ENCODE data around the gene S100A3. TPM values are rescaled to one million over a fixed set of nuclear protein-coding genes. Genes with fewer than 3 reads are reported as not detected.
"Not testable (repeated sequence)": the region's sequence is repeated elsewhere in the genome, so short reads cannot be mapped to it uniquely, and the experiment has no call there.

S100A3 gene
- total RNA-seq, 1 experiment from 2014 or later: 12.0 TPM

GRCh38 chr1:153575081-153575491, 26.0 kb upstream of the S100A3 start:
- H3K27ac ChIP-seq (ENCODE audit: low read length); POLR2A ChIA-PET; in situ Hi-C loops (cut with HindIII; ENCODE audit: low pct_unique_long_range_greater_than_20kb, low sequenced_read_pairs); H3K4me1 ChIP-seq (ENCODE audit: control insufficient read depth, insufficient read depth, low read length); H3K9me3 ChIP-seq (ENCODE audit: control insufficient read depth, insufficient read depth, low read depth, low read length); ATAC-seq; DNase-seq (ENCODE audit: low read depth, low spot score); H3K36me3 ChIP-seq (ENCODE audit: control insufficient read depth, insufficient read depth, low read length); CTCF ChIA-PET; H3K4me3 ChIP-seq (ENCODE audit: low read depth in 2 of 2, low read length in 2 of 2); BruUV-seq (replicated peaks); H3K27me3 ChIP-seq (ENCODE audit: control insufficient read depth, insufficient read depth, low read length): not testable (repeated sequence)
- intact Hi-C loops (cut with micrococcal nuclease; ENCODE audit: unreplicated experiment): loop anchor here (10.0 kb wide), 1 partner anchor 80 kb away; the partner anchor contains the start of gene SNAPIN

DNA sequence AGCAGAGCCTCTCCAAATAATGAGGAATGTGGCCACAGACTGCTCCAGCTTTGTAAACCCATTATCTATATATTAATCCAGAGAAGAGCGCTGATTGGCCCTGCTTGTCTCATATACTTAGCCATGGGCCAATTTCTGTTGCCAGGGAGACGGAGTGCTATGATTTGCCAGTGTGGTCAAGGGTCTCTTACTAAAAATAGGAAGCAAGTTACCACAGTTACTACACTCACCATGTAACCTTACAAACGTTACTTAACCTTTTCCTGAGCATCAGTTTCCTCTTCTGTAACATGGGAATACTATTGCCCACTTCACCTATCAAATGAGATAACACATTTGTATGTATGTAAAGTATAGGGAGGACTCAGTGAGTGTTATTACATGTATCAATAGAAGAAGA, 24.3 kb upstream of the S100A3 start:
- no peaks in the 10 kb centered on the region for H3K27me3 ChIP-seq (ENCODE audit: control insufficient read depth, insufficient read depth, low read length)
- no peak overlapping the region for H3K4me3 ChIP-seq (ENCODE audit: low read depth in 2 of 2, low read length in 2 of 2)
- ATAC-seq (no peak), DNase-seq (ENCODE audit: low read depth, low spot score) (no peak)
- ChIA-PET POLR2A (no interaction called here), CTCF (interaction anchor here (0.6 to 2.1 kb wide), 5 partner anchors 39 to 1579 kb away, joined by 3 to 13 read pairs (median 4); partner anchors contain the start of gene S100A16)
- TF ChIP-seq, protein P1, sequence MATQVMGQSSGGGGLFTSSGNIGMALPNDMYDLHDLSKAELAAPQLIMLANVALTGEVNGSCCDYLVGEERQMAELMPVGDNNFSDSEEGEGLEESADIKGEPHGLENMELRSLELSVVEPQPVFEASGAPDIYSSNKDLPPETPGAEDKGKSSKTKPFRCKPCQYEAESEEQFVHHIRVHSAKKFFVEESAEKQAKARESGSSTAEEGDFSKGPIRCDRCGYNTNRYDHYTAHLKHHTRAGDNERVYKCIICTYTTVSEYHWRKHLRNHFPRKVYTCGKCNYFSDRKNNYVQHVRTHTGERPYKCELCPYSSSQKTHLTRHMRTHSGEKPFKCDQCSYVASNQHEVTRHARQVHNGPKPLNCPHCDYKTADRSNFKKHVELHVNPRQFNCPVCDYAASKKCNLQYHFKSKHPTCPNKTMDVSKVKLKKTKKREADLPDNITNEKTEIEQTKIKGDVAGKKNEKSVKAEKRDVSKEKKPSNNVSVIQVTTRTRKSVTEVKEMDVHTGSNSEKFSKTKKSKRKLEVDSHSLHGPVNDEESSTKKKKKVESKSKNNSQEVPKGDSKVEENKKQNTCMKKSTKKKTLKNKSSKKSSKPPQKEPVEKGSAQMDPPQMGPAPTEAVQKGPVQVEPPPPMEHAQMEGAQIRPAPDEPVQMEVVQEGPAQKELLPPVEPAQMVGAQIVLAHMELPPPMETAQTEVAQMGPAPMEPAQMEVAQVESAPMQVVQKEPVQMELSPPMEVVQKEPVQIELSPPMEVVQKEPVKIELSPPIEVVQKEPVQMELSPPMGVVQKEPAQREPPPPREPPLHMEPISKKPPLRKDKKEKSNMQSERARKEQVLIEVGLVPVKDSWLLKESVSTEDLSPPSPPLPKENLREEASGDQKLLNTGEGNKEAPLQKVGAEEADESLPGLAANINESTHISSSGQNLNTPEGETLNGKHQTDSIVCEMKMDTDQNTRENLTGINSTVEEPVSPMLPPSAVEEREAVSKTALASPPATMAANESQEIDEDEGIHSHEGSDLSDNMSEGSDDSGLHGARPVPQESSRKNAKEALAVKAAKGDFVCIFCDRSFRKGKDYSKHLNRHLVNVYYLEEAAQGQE (IDR thresholded peaks at IDR 0.05; ENCODE audit: insufficient read depth in 1 of 2, low read depth in 2 of 2, low read length in 1 of 2): no peak
- no peak for TF ChIP-seq POLR2AphosphoS5 (IDR thresholded peaks at IDR 0.05; ENCODE audit: low read depth, low read length)
- TF ChIP-seq, protein P2, sequence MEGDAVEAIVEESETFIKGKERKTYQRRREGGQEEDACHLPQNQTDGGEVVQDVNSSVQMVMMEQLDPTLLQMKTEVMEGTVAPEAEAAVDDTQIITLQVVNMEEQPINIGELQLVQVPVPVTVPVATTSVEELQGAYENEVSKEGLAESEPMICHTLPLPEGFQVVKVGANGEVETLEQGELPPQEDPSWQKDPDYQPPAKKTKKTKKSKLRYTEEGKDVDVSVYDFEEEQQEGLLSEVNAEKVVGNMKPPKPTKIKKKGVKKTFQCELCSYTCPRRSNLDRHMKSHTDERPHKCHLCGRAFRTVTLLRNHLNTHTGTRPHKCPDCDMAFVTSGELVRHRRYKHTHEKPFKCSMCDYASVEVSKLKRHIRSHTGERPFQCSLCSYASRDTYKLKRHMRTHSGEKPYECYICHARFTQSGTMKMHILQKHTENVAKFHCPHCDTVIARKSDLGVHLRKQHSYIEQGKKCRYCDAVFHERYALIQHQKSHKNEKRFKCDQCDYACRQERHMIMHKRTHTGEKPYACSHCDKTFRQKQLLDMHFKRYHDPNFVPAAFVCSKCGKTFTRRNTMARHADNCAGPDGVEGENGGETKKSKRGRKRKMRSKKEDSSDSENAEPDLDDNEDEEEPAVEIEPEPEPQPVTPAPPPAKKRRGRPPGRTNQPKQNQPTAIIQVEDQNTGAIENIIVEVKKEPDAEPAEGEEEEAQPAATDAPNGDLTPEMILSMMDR (IDR thresholded peaks at IDR 0.05): no peak
- TF ChIP-seq SIN3A (IDR thresholded peaks at IDR 0.05; ENCODE audit: borderline replicate concordance, insufficient read depth, low read depth, low read length): no peak
- no peak for TF ChIP-seq TCF7L2 (IDR thresholded peaks at IDR 0.05; ENCODE audit: low read depth, low read length)
- H3K36me3 ChIP-seq (ENCODE audit: control insufficient read depth, insufficient read depth, low read length): no peaks in the 10 kb centered on the region
- intact Hi-C loops (cut with micrococcal nuclease; ENCODE audit: unreplicated experiment): loop anchor here (2.0 to 10.0 kb wide), 2 partner anchors 43 to 81 kb away; partner anchors contain the start of genes S100A14 and SNAPIN
- in situ Hi-C loops (cut with HindIII; ENCODE audit: low pct_unique_long_range_greater_than_20kb, low sequenced_read_pairs): no loop called here
- no peaks in the 10 kb centered on the region for H3K9me3 ChIP-seq (ENCODE audit: control insufficient read depth, insufficient read depth, low read depth, low read length)
- peaks cover 8% of the 10 kb centered on the region for H3K4me1 ChIP-seq (ENCODE audit: control insufficient read depth, insufficient read depth, low read length)
- no TSS peak for BruUV-seq (replicated peaks)
- H3K27ac ChIP-seq (ENCODE audit: low read length): no peak overlapping the region

- peak; percentile 84 for ATAC-seq
- Histone ChIP-seq H3K9me3 (ENCODE audit: control insufficient read depth, insufficient read depth, low read depth, low read length) (no peaks in the 10 kb centered on the region), H3K27me3 (ENCODE audit: control insufficient read depth, insufficient read depth, low read length) (no peaks in the 10 kb centered on the region), H3K27ac (ENCODE audit: low read length) (peak overlapping the region; percentile 63; the same call in 1 of the 2 replicates), H3K4me1 (ENCODE audit: control insufficient read depth, insufficient read depth, low read length) (peaks cover 15% of the 10 kb centered on the region), H3K36me3 (ENCODE audit: control insufficient read depth, insufficient read depth, low read length) (no peaks in the 10 kb centered on the region), H3K4me3 (ENCODE audit: low read depth in 2 of 2, low read length in 2 of 2) (no peak overlapping the region)
- TF ChIP-seq TCF7L2 (IDR thresholded peaks at IDR 0.05; ENCODE audit: low read depth, low read length) (no peak), POLR2AphosphoS5 (IDR thresholded peaks at IDR 0.05; ENCODE audit: low read depth, low read length) (no peak; the same call in 1 of the 2 replicates)
- TF ChIP-seq, protein P1 (IDR thresholded peaks at IDR 0.05; ENCODE audit: insufficient read depth in 1 of 2, low read depth in 2 of 2, low read length in 1 of 2): 0 out of 4 replicates have a peak, but pooled peaks of 1 of the 2 experiments have one; percentile 17
- TF ChIP-seq, protein P2 (IDR thresholded peaks at IDR 0.05): peak; percentile 97
- POLR2A ChIA-PET: interaction anchor here (0.7 kb wide), 2 partner anchors 19 to 62 kb away, joined by 3 read pairs; no protein-coding TSS in a partner anchor
- in situ Hi-C loops (cut with HindIII; ENCODE audit: low pct_unique_long_range_greater_than_20kb, low sequenced_read_pairs) (no loop called here), intact Hi-C loops (cut with micrococcal nuclease; ENCODE audit: unreplicated experiment) (loop anchor here (2.0 to 10.0 kb wide), 2 partner anchors 44 to 82 kb away; partner anchors contain the start of genes S100A14 and SNAPIN)
- BruUV-seq (replicated peaks): no TSS peak
- CTCF ChIA-PET: interaction anchor here (0.5 to 2.1 kb wide), 15 partner anchors 8 to 1578 kb away, joined by 3 to 13 read pairs (median 4); partner anchors contain the start of genes CHTOP, S100A13, S100A16 and S100A4
- DNase-seq (ENCODE audit: low read depth, low spot score): peak; percentile 83
Measured at GRCh38 chr1:153572569-153573015, 23.5 kb upstream of the S100A3 start.
